ES-I3 (cell line): ENCODE data around the gene SLC7A8.

Experiments used
- H3K36me3 ChIP-seq: 2 replicates; pipeline ENCODE4 v1.6.1; 2013; ENCODE audit warnings: mild to moderate bottlenecking, low read length, control low read depth, moderate library complexity; ENCODE audit not compliant: insufficient read depth
- H3K4me1 ChIP-seq: 2 replicates; pipeline ENCODE4 v1.6.1; 2013; ENCODE audit warnings: mild to moderate bottlenecking, control low read depth, low read length; ENCODE audit not compliant: insufficient read depth
- H3K9ac ChIP-seq: 2 replicates; pipeline ENCODE4 v1.6.1; 2013; ENCODE audit warnings: low read depth, mild to moderate bottlenecking, low read length, moderate library complexity
- H3K9me3 ChIP-seq: 2 replicates; pipeline ENCODE4 v1.6.1; 2013; ENCODE audit warnings: mild to moderate bottlenecking, low read length, moderate library complexity; ENCODE audit not compliant: control insufficient read depth, insufficient read depth

The SLC7A8 gene

GRCh38 chr14:23158779-23159178 is 24.7 kb downstream of the SLC7A8 start:
- Histone ChIP-seq H3K9me3 (no peaks in the 10 kb centered on the region), H3K36me3 (peaks cover 7% of the 10 kb centered on the region), H3K9ac (no peak overlapping the region), H3K4me1 (peaks cover 47% of the 10 kb centered on the region)

GRCh38 chr14:23154964-23155587 is 28.4 kb downstream of the SLC7A8 start:
- H3K9ac ChIP-seq: no peak overlapping the region
- peaks cover 4% of the 10 kb centered on the region; the same call in 1 of the 2 replicates for H3K36me3 ChIP-seq
- peaks cover 32% of the 10 kb centered on the region for H3K4me1 ChIP-seq
- no peaks in the 10 kb centered on the region for H3K9me3 ChIP-seq

GRCh38 chr14:23153851-23154796 is 29.3 kb downstream of the SLC7A8 start:
- no peak overlapping the region for H3K9ac ChIP-seq

GRCh38 chr14:23151342-23151741 is 32.1 kb downstream of the SLC7A8 start:
- Histone ChIP-seq H3K4me1 (peaks cover 24% of the 10 kb centered on the region), H3K36me3 (peaks cover 2% of the 10 kb centered on the region; the same call in 1 of the 2 replicates), H3K9me3 (no peaks in the 10 kb centered on the region), H3K9ac (no peak overlapping the region)

More at GRCh38 chr14:23153851-23154796, 29.3 kb downstream of the SLC7A8 start:
- Histone ChIP-seq H3K9me3 (no peaks in the 10 kb centered on the region), H3K4me1 (peaks cover 23% of the 10 kb centered on the region), H3K36me3 (peaks cover 4% of the 10 kb centered on the region; the same call in 1 of the 2 replicates)

GRCh38 chr14:23149745-23150144 is 33.7 kb downstream of the SLC7A8 start:
- H3K9me3 ChIP-seq: no peaks in the 10 kb centered on the region
- peaks cover 2% of the 10 kb centered on the region; the same call in 1 of the 2 replicates for H3K36me3 ChIP-seq
- H3K9ac ChIP-seq: no peak overlapping the region
- peaks cover 21% of the 10 kb centered on the region; the same call in 1 of the 2 replicates for H3K4me1 ChIP-seq

- H3K4me1 ChIP-seq: peaks cover 11% of the 10 kb centered on the region; the same call in 1 of the 2 replicates
- H3K9me3 ChIP-seq: no peaks in the 10 kb centered on the region
- no peak overlapping the region for H3K9ac ChIP-seq
- H3K36me3 ChIP-seq: peaks cover 2% of the 10 kb centered on the region; the same call in 1 of the 2 replicates
These were observed 34.7 kb downstream of the SLC7A8 start for GRCh38 chr14:23148591-23149249.

- no peaks in the 10 kb centered on the region for H3K9me3 ChIP-seq
- H3K36me3 ChIP-seq: peaks cover 6% of the 10 kb centered on the region
- H3K4me1 ChIP-seq: peaks cover 9% of the 10 kb centered on the region; the same call in 1 of the 2 replicates
- H3K9ac ChIP-seq: no peak overlapping the region
These were observed 35.8 kb downstream of the SLC7A8 start for GRCh38 chr14:23147676-23148075.

- Histone ChIP-seq H3K4me1 (peaks cover 9% of the 10 kb centered on the region; the same call in 1 of the 2 replicates), H3K9me3 (no peaks in the 10 kb centered on the region), H3K36me3 (peaks cover 6% of the 10 kb centered on the region), H3K9ac (no peak overlapping the region)
These were observed 36.5 kb downstream of the SLC7A8 start for GRCh38 chr14:23146980-23147379.

GRCh38 chr14:23146351-23146910 is 37.0 kb downstream of the SLC7A8 start:
- H3K4me1 ChIP-seq: peaks cover 9% of the 10 kb centered on the region; the same call in 1 of the 2 replicates
- H3K36me3 ChIP-seq: peaks cover 6% of the 10 kb centered on the region
- H3K9me3 ChIP-seq: no peaks in the 10 kb centered on the region
- no peak overlapping the region for H3K9ac ChIP-seq

- H3K9ac ChIP-seq: no peak overlapping the region
- peaks cover 9% of the 10 kb centered on the region; the same call in 1 of the 2 replicates for H3K4me1 ChIP-seq
- H3K9me3 ChIP-seq: no peaks in the 10 kb centered on the region
- H3K36me3 ChIP-seq: peaks cover 6% of the 10 kb centered on the region
These were observed 37.6 kb downstream of the SLC7A8 start for GRCh38 chr14:23145794-23146350.

GRCh38 chr14:23143911-23144310 is 39.5 kb downstream of the SLC7A8 start:
- H3K36me3 ChIP-seq: peaks cover 9% of the 10 kb centered on the region
- peaks cover 9% of the 10 kb centered on the region; the same call in 1 of the 2 replicates for H3K4me1 ChIP-seq
- H3K9ac ChIP-seq: no peak overlapping the region
- no peaks in the 10 kb centered on the region for H3K9me3 ChIP-seq

GRCh38 chr14:23142826-23143225 is 40.6 kb downstream of the SLC7A8 start:
- H3K9ac ChIP-seq: no peak overlapping the region
- peaks cover 9% of the 10 kb centered on the region for H3K36me3 ChIP-seq
- peaks cover 9% of the 10 kb centered on the region; the same call in 1 of the 2 replicates for H3K4me1 ChIP-seq
- no peaks in the 10 kb centered on the region for H3K9me3 ChIP-seq

- Histone ChIP-seq H3K9me3 (no peaks in the 10 kb centered on the region), H3K9ac (no peak overlapping the region), H3K36me3 (peaks cover 6% of the 10 kb centered on the region), H3K4me1 (peaks cover 9% of the 10 kb centered on the region; the same call in 1 of the 2 replicates)
These were observed 41.6 kb downstream of the SLC7A8 start for GRCh38 chr14:23141706-23142444.
